Gastrocnemius medialis (tissue), 4 donors: ENCODE measurements around the gene NOX3. TPM values are rescaled to one million over a fixed set of nuclear protein-coding genes. Genes with fewer than 3 reads are reported as not detected.

ENCODE experiments used
- ATAC-seq, 2 donors: fragments of 150-250 bp; one replicate each; pipeline ENCODE4 v1.9.1; 2016
- DNase-seq, 2 donors: peaks; one replicate each; pipeline ENCODE4 v3.0.0-alpha.2; 2019
- H3K27ac ChIP-seq, 4 donors: fragments of 200-600 bp; sonication (generic); 1 replicate in 1 of 4; 2 replicates in 3 of 4; pipeline ENCODE4 v1.5.1; 2016 to 2018; ENCODE audit warnings: mild to moderate bottlenecking in 2 of 4, moderate library complexity in 1 of 4
- H3K27me3 ChIP-seq, 3 donors: fragments of 200-600 bp; sonication (generic) in 2 of 3; 1 replicate in 1 of 3; 2 replicates in 2 of 3; pipeline versions ENCODE4 v1.5.1 to v1.6.0; 2016 to 2019; ENCODE audit warnings: mild to moderate bottlenecking in 1 of 3, moderate library complexity in 1 of 3
- H3K36me3 ChIP-seq, 2 donors: fragments of 200-600 bp; sonication (generic) in 1 of 2; one replicate each; pipeline ENCODE4 v1.5.1; 2017 to 2018
- H3K4me1 ChIP-seq, 2 donors: fragments of 200-600 bp; sonication (generic) in 1 of 2; one replicate each; pipeline ENCODE4 v1.5.1; 2016 to 2017; ENCODE audit warnings: mild to moderate bottlenecking in 2 of 2
- H3K4me3 ChIP-seq, 4 donors: fragments of 200-600 bp; sonication (generic) in 3 of 4; 1 replicate in 1 of 4; 2 replicates in 3 of 4; pipeline ENCODE4 v1.5.1; 2016 to 2019; ENCODE audit warnings: mild to moderate bottlenecking in 2 of 4
- H3K9me3 ChIP-seq, 3 donors: fragments of 200-600 bp; sonication (generic) in 2 of 3; 1 replicate in 1 of 3; 2 replicates in 2 of 3; pipeline ENCODE4 v1.5.1; 2016 to 2019
- POLR2A ChIP-seq, 2 donors: fragments of 450-650 bp; IDR thresholded peaks; one replicate each; pipeline ENCODE4 v1.6.1; 2017; ENCODE audit warnings: antibody characterized with exemption in 2 of 2, mild to moderate bottlenecking in 2 of 2, moderate library complexity in 2 of 2
- in situ Hi-C, 4 donors: fragments of 200-750 bp; cut with MboI; loops; one replicate each; pipeline versions ENCODE4 v1.15.0 to v1.8.0; 2017; ENCODE audit warnings: low sequenced_read_pairs in 4 of 4
- intact Hi-C: fragments of 100-400 bp; cut with DNase I; formaldehyde crosslinking; loops from one replicate; pipeline ENCODE4 v1.15.1; 2023; ENCODE audit warnings: low total_unique reads
- total RNA-seq, 4 donors: library from RNA; depleted of rRNA; stranded (reverse); fragments of >200 nt; gene quantifications; one replicate each; pipeline versions ENCODE4 v1.1.0 to v1.2.3, GENCODE V29; 2016
- TF ChIP-seq, protein P1 (sequence below), 5 experiments: fragments of 450-650 bp in 3 of 5; fragments of 200-600 bp in 2 of 5; sonication (generic) in 2 of 5; IDR thresholded peaks in 4 of 5; conservative IDR thresholded peaks in 1 of 5; 1 replicate in 4 of 5; 2 replicates in 1 of 5; pipeline ENCODE4 v1.5.1; 2016 to 2019; ENCODE audit warnings: antibody characterized with exemption in 5 of 5, mild to moderate bottlenecking in 3 of 5, moderate library complexity in 3 of 5

Gene NOX3
- total RNA-seq, 4 donors from 2014 or later: not detected

DNA sequence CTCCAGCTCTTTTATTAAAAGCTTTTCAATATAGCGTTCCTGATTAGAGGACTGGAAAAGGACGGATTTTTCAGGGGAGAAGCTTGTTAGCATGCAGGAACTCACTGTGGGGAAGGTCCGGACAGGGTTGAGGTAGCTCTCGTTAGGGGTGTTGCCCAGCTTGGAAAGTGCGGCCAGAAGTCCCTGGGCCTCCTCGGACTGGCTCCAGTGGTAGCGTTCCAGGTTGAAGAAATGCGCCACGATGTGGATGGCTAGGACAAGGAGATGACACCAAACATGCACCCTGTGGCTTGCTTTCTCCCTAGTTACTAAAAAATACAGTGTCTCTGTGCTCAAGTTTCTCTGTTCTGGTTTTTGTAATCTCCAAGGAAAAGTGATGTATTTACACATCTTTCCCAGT is 12.5 kb downstream of the NOX3 start:
- in situ Hi-C loops (no loop called here), intact Hi-C loops (no loop called here)
- Histone ChIP-seq H3K9me3 (no peaks in the 10 kb centered on the region), H3K36me3 (no peaks in the 10 kb centered on the region), H3K27ac (no peak overlapping the region), H3K4me1 (peaks cover 0 to 3% of the 10 kb centered on the region in 2 donors), H3K27me3 (no peaks in the 10 kb centered on the region), H3K4me3 (no peak overlapping the region)
- ATAC-seq (no peak), DNase-seq (no peak)
- TF ChIP-seq, protein P1, sequence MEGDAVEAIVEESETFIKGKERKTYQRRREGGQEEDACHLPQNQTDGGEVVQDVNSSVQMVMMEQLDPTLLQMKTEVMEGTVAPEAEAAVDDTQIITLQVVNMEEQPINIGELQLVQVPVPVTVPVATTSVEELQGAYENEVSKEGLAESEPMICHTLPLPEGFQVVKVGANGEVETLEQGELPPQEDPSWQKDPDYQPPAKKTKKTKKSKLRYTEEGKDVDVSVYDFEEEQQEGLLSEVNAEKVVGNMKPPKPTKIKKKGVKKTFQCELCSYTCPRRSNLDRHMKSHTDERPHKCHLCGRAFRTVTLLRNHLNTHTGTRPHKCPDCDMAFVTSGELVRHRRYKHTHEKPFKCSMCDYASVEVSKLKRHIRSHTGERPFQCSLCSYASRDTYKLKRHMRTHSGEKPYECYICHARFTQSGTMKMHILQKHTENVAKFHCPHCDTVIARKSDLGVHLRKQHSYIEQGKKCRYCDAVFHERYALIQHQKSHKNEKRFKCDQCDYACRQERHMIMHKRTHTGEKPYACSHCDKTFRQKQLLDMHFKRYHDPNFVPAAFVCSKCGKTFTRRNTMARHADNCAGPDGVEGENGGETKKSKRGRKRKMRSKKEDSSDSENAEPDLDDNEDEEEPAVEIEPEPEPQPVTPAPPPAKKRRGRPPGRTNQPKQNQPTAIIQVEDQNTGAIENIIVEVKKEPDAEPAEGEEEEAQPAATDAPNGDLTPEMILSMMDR (IDR thresholded peaks at IDR 0.05 in 4 of 5, conservative IDR thresholded peaks at IDR 0.05 in 1 of 5): no peak
- no peak for TF ChIP-seq POLR2A (IDR thresholded peaks at IDR 0.05)

DNA sequence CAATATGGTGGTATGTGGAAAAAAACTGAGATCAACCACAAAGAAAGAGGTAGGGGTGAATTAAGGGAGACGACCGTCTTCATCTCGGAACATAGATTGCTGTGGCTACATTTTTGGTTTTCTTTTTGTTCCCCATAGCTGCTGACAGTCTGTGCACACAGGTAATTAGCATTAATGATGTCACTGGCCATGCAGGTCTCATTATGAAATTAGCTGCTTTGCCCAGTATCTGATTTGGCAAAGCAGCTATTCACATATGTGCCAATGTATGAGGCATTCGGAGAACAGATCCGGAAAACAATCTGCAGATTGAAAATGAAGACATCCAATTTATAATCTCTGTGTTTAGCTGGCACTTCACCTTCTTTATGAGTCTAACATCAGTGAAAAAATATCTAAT is 13.1 kb downstream of the NOX3 start:
- H3K36me3 ChIP-seq: no peaks in the 10 kb centered on the region
- H3K27me3 ChIP-seq: no peaks in the 10 kb centered on the region
- peaks cover 0 to 3% of the 10 kb centered on the region in 2 donors for H3K4me1 ChIP-seq
- no peak overlapping the region for H3K4me3 ChIP-seq
- intact Hi-C loops (no loop called here), in situ Hi-C loops (no loop called here)
- ATAC-seq (no peak), DNase-seq (no peak)
- no peak overlapping the region for H3K27ac ChIP-seq
- H3K9me3 ChIP-seq: no peaks in the 10 kb centered on the region
- no peak for TF ChIP-seq POLR2A (IDR thresholded peaks at IDR 0.05)

DNA sequence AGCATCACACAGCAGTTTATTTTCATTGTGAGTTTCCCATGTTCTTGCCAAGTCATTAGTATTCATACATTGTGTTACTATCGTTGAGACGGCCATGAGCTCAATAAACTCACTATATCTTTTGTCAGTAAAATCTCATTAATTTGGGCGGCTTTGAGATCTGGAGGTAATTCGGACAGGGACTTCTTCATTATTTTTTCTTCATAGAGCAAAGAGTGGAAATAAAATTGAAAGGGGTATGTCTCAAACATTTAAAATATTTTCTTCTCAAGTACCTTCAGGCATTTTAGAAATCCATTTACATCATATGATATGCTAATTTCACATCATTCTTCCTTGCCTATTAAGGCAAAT is 14.6 kb downstream of the NOX3 start:
- no peak for ATAC-seq
- H3K9me3 ChIP-seq: no peaks in the 10 kb centered on the region
- H3K36me3 ChIP-seq: no peaks in the 10 kb centered on the region
- TF ChIP-seq POLR2A (IDR thresholded peaks at IDR 0.05): no peak
- TF ChIP-seq, protein P1 (IDR thresholded peaks at IDR 0.05 in 4 of 5, conservative IDR thresholded peaks at IDR 0.05 in 1 of 5): no peak
- H3K4me1 ChIP-seq: peaks cover 0 to 3% of the 10 kb centered on the region in 2 donors
- intact Hi-C loops: no loop called here
- in situ Hi-C loops: no loop called here
- no peak for DNase-seq
- H3K4me3 ChIP-seq: no peak overlapping the region
- no peak overlapping the region for H3K27ac ChIP-seq
- no peaks in the 10 kb centered on the region for H3K27me3 ChIP-seq

DNA sequence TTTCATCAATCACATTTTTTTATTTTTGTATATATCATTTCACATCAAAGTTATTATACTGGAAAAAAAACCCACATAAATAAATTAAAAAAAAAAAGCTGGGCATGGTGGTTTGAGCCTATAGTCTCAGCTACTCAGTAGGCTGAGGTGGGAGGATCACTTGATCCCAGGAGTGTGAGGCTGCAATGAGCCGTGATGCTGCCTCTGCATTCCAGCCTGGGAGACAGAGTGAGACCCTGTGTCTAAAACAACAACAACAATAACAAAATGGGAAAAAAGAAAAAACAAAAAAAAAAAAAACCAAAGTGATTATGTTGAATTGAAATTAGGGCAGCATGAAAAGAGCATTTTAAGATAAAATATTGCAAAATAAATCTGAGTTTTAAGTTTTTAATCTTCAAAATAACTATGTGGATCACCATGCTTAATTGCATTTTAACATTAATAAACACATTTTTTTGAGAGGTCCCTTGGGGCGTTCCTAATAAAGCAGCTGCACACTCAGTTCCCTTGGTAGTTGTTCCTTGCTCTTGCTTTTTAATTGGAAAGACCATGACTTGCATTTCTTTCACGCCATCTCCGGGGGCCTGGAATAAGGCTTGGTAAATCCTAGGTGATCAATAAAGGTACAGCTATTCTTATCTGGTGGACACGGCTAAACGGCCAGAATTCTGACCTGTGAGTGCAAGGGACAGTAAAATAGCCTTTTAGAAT is 15.1 kb downstream of the NOX3 start:
- no peaks in the 10 kb centered on the region for H3K36me3 ChIP-seq
- H3K4me3 ChIP-seq: no peak overlapping the region
- H3K27me3 ChIP-seq: no peaks in the 10 kb centered on the region
- DNase-seq (no peak), ATAC-seq (no peak)
- in situ Hi-C loops: no loop called here
- no peak for TF ChIP-seq POLR2A (IDR thresholded peaks at IDR 0.05)
- TF ChIP-seq, protein P1 (IDR thresholded peaks at IDR 0.05 in 4 of 5, conservative IDR thresholded peaks at IDR 0.05 in 1 of 5): no peak
- H3K27ac ChIP-seq: no peak overlapping the region
- no peaks in the 10 kb centered on the region for H3K9me3 ChIP-seq
- intact Hi-C loops: no loop called here
- peaks cover 0 to 3% of the 10 kb centered on the region in 2 donors for H3K4me1 ChIP-seq

DNA sequence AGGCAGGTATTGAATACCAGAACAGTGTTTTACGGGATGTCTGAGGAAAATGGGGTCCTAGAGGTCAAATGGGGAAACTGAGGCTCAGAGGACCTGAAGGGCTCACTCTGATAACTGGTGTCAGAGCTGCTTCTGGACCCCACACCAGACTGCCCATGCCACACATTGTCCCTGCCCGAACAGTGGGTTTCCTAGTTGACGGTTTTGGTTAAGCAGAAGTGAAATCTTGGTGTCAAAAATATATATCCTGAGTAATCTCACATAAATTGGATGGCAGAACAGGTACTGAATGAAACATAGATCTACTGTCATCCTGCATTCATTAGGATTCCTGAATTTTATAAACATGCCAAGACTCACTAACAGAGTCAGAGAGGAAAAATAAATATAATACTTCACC is 16.3 kb downstream of the NOX3 start:
- TF ChIP-seq, protein P1 (IDR thresholded peaks at IDR 0.05 in 4 of 5, conservative IDR thresholded peaks at IDR 0.05 in 1 of 5): no peak
- no peak for TF ChIP-seq POLR2A (IDR thresholded peaks at IDR 0.05)
- Histone ChIP-seq H3K27me3 (no peaks in the 10 kb centered on the region), H3K4me1 (peaks cover 0 to 3% of the 10 kb centered on the region in 2 donors), H3K9me3 (no peaks in the 10 kb centered on the region), H3K27ac (no peak overlapping the region), H3K36me3 (no peaks in the 10 kb centered on the region), H3K4me3 (no peak overlapping the region)
- intact Hi-C loops: no loop called here
- DNase-seq: no peak
- in situ Hi-C loops: no loop called here
- ATAC-seq: no peak
